OCI-LY1 (cell line): ENCODE measurements around the gene SPTSSA.

ENCODE experiments used
- H2AFZ ChIP-seq: fragments of 200-600 bp; sonication (generic), shearing (Covaris generic); 2 replicates; pipeline ENCODE4 v1.6.0; 2014; ENCODE audit warnings: antibody characterized with exemption, mild to moderate bottlenecking, low read length
- H3F3A ChIP-seq: fragments of 200-600 bp; sonication (generic), shearing (Covaris generic); 2 replicates; pipeline ENCODE4 v1.6.0; 2014; ENCODE audit warnings: mild to moderate bottlenecking, antibody characterized with exemption, low read length, moderate library complexity; ENCODE audit not compliant: insufficient read depth
- H3K27ac ChIP-seq: fragments of 200-600 bp; sonication (generic); 2 replicates; pipeline ENCODE4 v1.5.1; 2014; ENCODE audit warnings: low read length, mixed run types, mild to moderate bottlenecking, low read depth; ENCODE audit not compliant: poor library complexity, severe bottlenecking
- H3K27me3 ChIP-seq: fragments of 200-600 bp; sonication (generic); 2 replicates; pipeline ENCODE4 v1.6.0; 2014; ENCODE audit warnings: antibody characterized with exemption, mild to moderate bottlenecking, low read length, moderate library complexity; ENCODE audit not compliant: insufficient read depth
- H3K36me3 ChIP-seq: fragments of 200-600 bp; sonication (generic); 2 replicates; pipeline ENCODE4 v1.6.1; 2014; ENCODE audit warnings: mild to moderate bottlenecking, antibody characterized with exemption, low read length, moderate library complexity, mixed read lengths; ENCODE audit not compliant: insufficient read depth
- H3K4me1 ChIP-seq: fragments of 200-600 bp; sonication (generic); 2 replicates; pipeline ENCODE4 v1.5.1; 2014; ENCODE audit warnings: mild to moderate bottlenecking, low read length, moderate library complexity; ENCODE audit not compliant: insufficient read depth, severe bottlenecking
- H3K4me2 ChIP-seq: fragments of 200-600 bp; sonication (generic), shearing (Covaris generic); 2 replicates; pipeline ENCODE4 v1.6.1; 2014; ENCODE audit warnings: low read length
- H3K4me3 ChIP-seq: fragments of 200-600 bp; sonication (generic); 2 replicates; pipeline ENCODE4 v1.5.1; 2014; ENCODE audit warnings: low read length, low read depth, mild to moderate bottlenecking, mixed read lengths; ENCODE audit not compliant: poor library complexity, severe bottlenecking
- H3K79me2 ChIP-seq: fragments of 200-600 bp; shearing (Covaris generic); 2 replicates; pipeline ENCODE4 v1.6.1; 2016; ENCODE audit warnings: mixed run types, low read length, mixed read lengths; ENCODE audit not compliant: insufficient read depth
- H3K9ac ChIP-seq: fragments of 200-600 bp; sonication (generic), shearing (Covaris generic); 2 replicates; pipeline ENCODE4 v1.6.1; 2014; ENCODE audit warnings: mild to moderate bottlenecking, low read length, mixed read lengths
- H3K9me2 ChIP-seq: fragments of 200-600 bp; sonication (generic), shearing (Covaris generic); 2 replicates; pipeline ENCODE4 v1.6.1; 2014; ENCODE audit warnings: low read depth, mild to moderate bottlenecking, low read length, mixed read lengths
- H3K9me3 ChIP-seq: fragments of 200-600 bp; shearing (Covaris generic); 2 replicates; pipeline ENCODE4 v1.6.1; 2014; ENCODE audit warnings: low read length, mixed read lengths
- H4K20me1 ChIP-seq: fragments of 200-600 bp; sonication (generic), shearing (Covaris generic); 2 replicates; pipeline ENCODE4 v1.6.0; 2016; ENCODE audit warnings: mild to moderate bottlenecking, low read length; ENCODE audit not compliant: insufficient read depth
- EZH2 ChIP-seq: fragments of 200-600 bp; sonication (generic), shearing (Covaris generic); IDR thresholded peaks from 2 replicates; pipeline ENCODE4 v1.8.0; 2017; ENCODE audit warnings: borderline replicate concordance, mixed run types, mild to moderate bottlenecking, antibody characterized with exemption, low read length, moderate library complexity, mixed read lengths
- TF ChIP-seq, protein P1 (sequence below): fragments of 200-600 bp; sonication (generic), shearing (Covaris generic); IDR thresholded peaks from 2 replicates; pipeline ENCODE4 v1.5.1; 2017; ENCODE audit warnings: mild to moderate bottlenecking, antibody characterized with exemption, low read length, moderate library complexity, mixed read lengths

The SPTSSA gene

GRCh38 chr14:34404416-34404815 lies 57.6 kb downstream of the SPTSSA start:
- Histone ChIP-seq H3K4me2 (no peak overlapping the region), H3K4me1 (no peaks in the 10 kb centered on the region), H3K27ac (no peak overlapping the region), H3K9ac (no peak overlapping the region), H3K36me3 (no peaks in the 10 kb centered on the region), H3F3A (no peaks in the 10 kb centered on the region), H3K9me3 (no peaks in the 10 kb centered on the region), H2AFZ (no peak overlapping the region), H3K27me3 (no peaks in the 10 kb centered on the region), H4K20me1 (no peaks in the 10 kb centered on the region), H3K9me2 (no peaks in the 10 kb centered on the region), H3K79me2 (no peaks in the 10 kb centered on the region), H3K4me3 (no peak overlapping the region)
- TF ChIP-seq EZH2: no peak
- TF ChIP-seq, protein P1, sequence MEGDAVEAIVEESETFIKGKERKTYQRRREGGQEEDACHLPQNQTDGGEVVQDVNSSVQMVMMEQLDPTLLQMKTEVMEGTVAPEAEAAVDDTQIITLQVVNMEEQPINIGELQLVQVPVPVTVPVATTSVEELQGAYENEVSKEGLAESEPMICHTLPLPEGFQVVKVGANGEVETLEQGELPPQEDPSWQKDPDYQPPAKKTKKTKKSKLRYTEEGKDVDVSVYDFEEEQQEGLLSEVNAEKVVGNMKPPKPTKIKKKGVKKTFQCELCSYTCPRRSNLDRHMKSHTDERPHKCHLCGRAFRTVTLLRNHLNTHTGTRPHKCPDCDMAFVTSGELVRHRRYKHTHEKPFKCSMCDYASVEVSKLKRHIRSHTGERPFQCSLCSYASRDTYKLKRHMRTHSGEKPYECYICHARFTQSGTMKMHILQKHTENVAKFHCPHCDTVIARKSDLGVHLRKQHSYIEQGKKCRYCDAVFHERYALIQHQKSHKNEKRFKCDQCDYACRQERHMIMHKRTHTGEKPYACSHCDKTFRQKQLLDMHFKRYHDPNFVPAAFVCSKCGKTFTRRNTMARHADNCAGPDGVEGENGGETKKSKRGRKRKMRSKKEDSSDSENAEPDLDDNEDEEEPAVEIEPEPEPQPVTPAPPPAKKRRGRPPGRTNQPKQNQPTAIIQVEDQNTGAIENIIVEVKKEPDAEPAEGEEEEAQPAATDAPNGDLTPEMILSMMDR: no peak

DNA sequence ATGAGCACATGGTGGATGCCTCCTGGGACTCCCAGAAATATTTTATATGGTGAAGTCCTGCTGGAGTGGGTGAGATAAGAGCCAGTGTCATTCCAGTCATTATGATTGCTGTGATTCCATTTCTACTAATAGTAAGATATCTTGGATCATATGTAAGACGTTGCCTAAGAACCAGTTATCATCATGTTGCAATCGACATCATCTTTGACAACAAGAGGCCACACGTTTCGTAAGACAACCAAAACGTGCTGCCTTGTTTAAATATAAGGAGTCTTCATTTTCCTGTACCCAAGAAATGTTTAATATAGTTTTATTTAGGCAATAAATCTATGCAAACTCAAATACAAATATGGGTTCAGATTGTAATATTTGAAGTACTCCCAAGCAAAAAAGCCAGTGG lies 58.4 kb downstream of the SPTSSA start:
- H3K9me3 ChIP-seq: no peaks in the 10 kb centered on the region
- no peak overlapping the region for H3K27ac ChIP-seq
- no peaks in the 10 kb centered on the region for H3K9me2 ChIP-seq
- H3K79me2 ChIP-seq: no peaks in the 10 kb centered on the region
- H4K20me1 ChIP-seq: no peaks in the 10 kb centered on the region
- H3K4me3 ChIP-seq: no peak overlapping the region
- H2AFZ ChIP-seq: no peak overlapping the region
- no peak overlapping the region for H3K4me2 ChIP-seq
- no peaks in the 10 kb centered on the region for H3K27me3 ChIP-seq
- no peak overlapping the region for H3K9ac ChIP-seq
- no peaks in the 10 kb centered on the region for H3K4me1 ChIP-seq
- H3F3A ChIP-seq: no peaks in the 10 kb centered on the region
- TF ChIP-seq, protein P1: no peak
- no peaks in the 10 kb centered on the region for H3K36me3 ChIP-seq

- H2AFZ ChIP-seq: no peak overlapping the region
- no peaks in the 10 kb centered on the region for H3K4me1 ChIP-seq
- no peaks in the 10 kb centered on the region for H4K20me1 ChIP-seq
- no peaks in the 10 kb centered on the region for H3F3A ChIP-seq
- no peaks in the 10 kb centered on the region for H3K9me3 ChIP-seq
- H3K4me3 ChIP-seq: no peak overlapping the region
- H3K27ac ChIP-seq: no peak overlapping the region
- no peaks in the 10 kb centered on the region for H3K79me2 ChIP-seq
- no peak overlapping the region for H3K4me2 ChIP-seq
- H3K9me2 ChIP-seq: no peaks in the 10 kb centered on the region
- no peaks in the 10 kb centered on the region for H3K36me3 ChIP-seq
- TF ChIP-seq, protein P1: no peak
- TF ChIP-seq EZH2: no peak
- no peaks in the 10 kb centered on the region for H3K27me3 ChIP-seq
- no peak overlapping the region for H3K9ac ChIP-seq
These were observed 64.0 kb downstream of the SPTSSA start for GRCh38 chr14:34398024-34398423.
